K562 (cell line): Measurements from ENCODE around the gene SCAP. TPM values are rescaled to one million over a fixed set of nuclear protein-coding genes. Genes with fewer than 3 reads are reported as not detected.
A peak's percentile ranks its signal among the peaks of the same experiment; 100 is the strongest.

Experiments used
- BCLAF1 ChIP-seq, 2 experiments: fragments of 450-650 bp in 1 of 2; IDR thresholded peaks; 2 replicates each; pipeline ENCODE4 v1.6.1; 2011 to 2017; ENCODE audit warnings: low read depth in 2 of 2, antibody characterized with exemption in 1 of 2, borderline replicate concordance in 1 of 2, low read length in 1 of 2, mild to moderate bottlenecking in 1 of 2, mixed read lengths in 1 of 2; ENCODE audit not compliant: control insufficient read depth in 1 of 2
- BDP1 ChIP-seq: IDR thresholded peaks from 3 replicates; pipeline ENCODE4 v1.6.1; 2011; ENCODE audit not compliant: insufficient read length, insufficient read depth
- EGR1 ChIP-seq: fragments of 450-650 bp; conservative IDR thresholded peaks from 2 replicates; pipeline ENCODE4 v1.6.1; 2017; ENCODE audit warnings: mild to moderate bottlenecking
- ELK3 ChIP-seq: fragments of 450-650 bp; formaldehyde crosslinking; IDR thresholded peaks from 2 replicates; pipeline ENCODE4 v1.4.0; 2020; ENCODE audit warnings: mild to moderate bottlenecking
- GATA2 ChIP-seq: sonication (generic); formaldehyde crosslinking; IDR thresholded peaks from 2 replicates; pipeline ENCODE4 v1.4.0; 2020; ENCODE audit warnings: mild to moderate bottlenecking, missing genetic modification reagents
- MCM7 ChIP-seq, 2 experiments: fragments of 450-650 bp; IDR thresholded peaks; 2 replicates each; pipeline ENCODE4 v1.6.1; 2016 to 2018
- POLR3G ChIP-seq: IDR thresholded peaks from 2 replicates; pipeline ENCODE4 v1.6.1; 2011; ENCODE audit not compliant: insufficient read length, insufficient replicate concordance; ENCODE audit errors: extremely low read depth
- PRPF4 ChIP-seq: fragments of 200-400 bp; formaldehyde crosslinking; IDR thresholded peaks from one replicate; pipeline ENCODE4 v1.6.1; 2017; ENCODE audit warnings: low read length, low read depth, mild to moderate bottlenecking; ENCODE audit not compliant: insufficient read depth, poor library complexity, severe bottlenecking
- SMC3 ChIP-seq: conservative IDR thresholded peaks from 2 replicates; pipeline ENCODE4 v1.6.1; 2011; ENCODE audit warnings: low read depth, low read length, improper control_type of control experiment; ENCODE audit not compliant: insufficient read depth
- SOX6 ChIP-seq: fragments of 450-650 bp; IDR thresholded peaks from 2 replicates; pipeline ENCODE4 v1.6.1; 2014; ENCODE audit warnings: mild to moderate bottlenecking
- STAG1 ChIP-seq: sonication (generic); formaldehyde crosslinking; IDR thresholded peaks from 2 replicates; pipeline ENCODE4 v1.5.0; 2020; ENCODE audit warnings: missing genetic modification reagents, borderline replicate concordance
- TCF3 ChIP-seq: sonication (generic); formaldehyde crosslinking; IDR thresholded peaks from 2 replicates; pipeline ENCODE4 v1.4.0; 2020; ENCODE audit warnings: mild to moderate bottlenecking, missing genetic modification reagents
- USF1 ChIP-seq: sonication (generic); formaldehyde crosslinking; IDR thresholded peaks from 2 replicates; pipeline ENCODE4 v1.9.0; 2022; ENCODE audit warnings: mild to moderate bottlenecking, missing genetic modification reagents
- VEZF1 ChIP-seq: fragments of 200-800 bp; sonication (Bioruptor generic); IDR thresholded peaks from 2 replicates; pipeline ENCODE4 v1.6.1; 2017; ENCODE audit warnings: missing genetic modification characterization, missing compliant biosample characterization
- ZBTB34 ChIP-seq: fragments of 250-450 bp; sonication (Bioruptor Pico); IDR thresholded peaks from 2 replicates; pipeline ENCODE4 v1.8.0; 2021; ENCODE audit warnings: mild to moderate bottlenecking, moderate library complexity
- ZKSCAN1 ChIP-seq: fragments of 150-350 bp; IDR thresholded peaks from 2 replicates; pipeline ENCODE4 v1.6.1; 2016; ENCODE audit warnings: low read depth, low read length
- ZNF121 ChIP-seq: sonication (generic); formaldehyde crosslinking; conservative IDR thresholded peaks from 2 replicates; pipeline ENCODE4 v1.8.0; 2022; ENCODE audit warnings: missing genetic modification reagents
- ZNF436 ChIP-seq: fragments of 250-450, 450-650 bp; sonication (Bioruptor Pico); formaldehyde crosslinking; IDR thresholded peaks from 2 replicates; pipeline ENCODE4 v1.7.0; 2020; ENCODE audit warnings: mild to moderate bottlenecking
- ZNF778 ChIP-seq: fragments of 450-650 bp; formaldehyde crosslinking; IDR thresholded peaks from 2 replicates; pipeline ENCODE4 v1.4.0; 2020; ENCODE audit warnings: mild to moderate bottlenecking, moderate library complexity
- ZNF780A ChIP-seq: fragments of 250-450 bp; sonication (Bioruptor Pico); IDR thresholded peaks from 2 replicates; pipeline ENCODE4 v1.5.0; 2021; ENCODE audit warnings: mild to moderate bottlenecking
- ZNF785 ChIP-seq: fragments of 250-450 bp; sonication (Bioruptor Pico); IDR thresholded peaks from 2 replicates; pipeline ENCODE4 v1.4.0; 2020; ENCODE audit warnings: mild to moderate bottlenecking
- polyA plus RNA-seq, 8 experiments: library from polyadenylated mRNA; depleted of rRNA in 4 of 8; stranded (reverse) in 5 of 8; unstranded in 3 of 8; fragments of >200 nt; fragmentation: Nextera tagmentation in 2 of 8; fragmentation: Illumina TruSeq in 1 of 8; extraction: Ambion mirVana in 2 of 8; extraction: Trizol in 1 of 8; gene quantifications; 2 replicates each; pipeline versions ENCODE4 v1.2.1 to v1.2.3, GENCODE V29; 2011 to 2014; ENCODE audit warnings: inconsistent platforms in 1 of 8, missing spikeins in 1 of 8
- total RNA-seq, 7 experiments: library from RNA; depleted of rRNA in 6 of 7; stranded (reverse); fragments of >200 nt in 6 of 7; fragmentation: Illumina TruSeq in 2 of 7; extraction: Trizol in 2 of 7; gene quantifications; 2 replicates each; pipeline versions ENCODE4 v1.2.1 to v1.2.3, GENCODE V29; 2011 to 2021; ENCODE audit warnings: low replicate concordance in 1 of 7

Gene SCAP
- total and polyA plus RNA-seq, 9 of the 15 experiments (the other 6 are each of a cell fraction or from before 2014, with no cell fraction given) = 2.6 to 104 (median 37.8) TPM

GRCh38 chr3:47475570-47476329 is at the start of gene SCAP (continued):
- peak; percentile 89 for TF ChIP-seq EGR1
- 0 out of 4 replicates have a peak, but pooled peaks of 1 of the 2 experiments have one; percentile 46 for TF ChIP-seq BCLAF1 (IDR thresholded peaks at IDR 0.05; ENCODE audit: borderline replicate concordance in 1 of 2, control insufficient read depth in 1 of 2, low read depth in 2 of 2, low read length in 1 of 2)
- no peak for TF ChIP-seq ZNF121 (CRISPR knock-in tag)
- TF ChIP-seq SMC3 = peak; percentile 82
- no peak for TF ChIP-seq ZNF778
- peak; percentile 4; the same call in 1 of the 2 replicates for TF ChIP-seq TCF3
- TF ChIP-seq BDP1 = no peak
- TF ChIP-seq ZNF780A (CRISPR knock-in tag) = no peak
- peak; percentile 77; the same call in 1 of the 2 replicates for TF ChIP-seq SOX6
- TF ChIP-seq STAG1 (CRISPR knock-in tag) = no peak
- no peak for TF ChIP-seq POLR3G
- no peak for TF ChIP-seq GATA2 (CRISPR knock-in tag)
- no peak for TF ChIP-seq ZNF436 (CRISPR knock-in tag)
- TF ChIP-seq ZNF785 (CRISPR knock-in tag) = no peak
- 0 out of 2 replicates have a peak, but pooled peaks have one; percentile 44 for TF ChIP-seq ZBTB34 (CRISPR knock-in tag)
- peak; percentile 97 for TF ChIP-seq VEZF1 (CRISPR knock-in tag)
- no peak for TF ChIP-seq MCM7 (IDR thresholded peaks at IDR 0.05)
- no peak for TF ChIP-seq ELK3 (CRISPR knock-in tag)
- no peak for TF ChIP-seq ZKSCAN1
- peak; percentile 92 for TF ChIP-seq USF1
- peak; percentile 34 for TF ChIP-seq PRPF4
